Osteoblast (primary cell): ENCODE results near the gene BMPR1B. TPM values are rescaled to one million over a fixed set of nuclear protein-coding genes. Genes with fewer than 3 reads are reported as not detected.

Source experiments
- DNase-seq: peaks from one replicate; pipeline ENCODE4 v3.0.0; 2011; ENCODE audit warnings: low spot score, mixed read lengths; ENCODE audit not compliant: insufficient read length; ENCODE audit errors: missing footprints
- H2AFZ ChIP-seq: 2 replicates; pipeline ENCODE4 v1.6.0; 2011; ENCODE audit warnings: mild to moderate bottlenecking, low read length
- H3K27ac ChIP-seq: 2 replicates; pipeline ENCODE4 v1.5.1; 2011; ENCODE audit warnings: mild to moderate bottlenecking, low read depth, low read length, moderate library complexity
- H3K27me3 ChIP-seq: 2 replicates; pipeline ENCODE4 v1.6.0; 2012; ENCODE audit warnings: mild to moderate bottlenecking, control low read depth, inconsistent platforms, low read length, moderate library complexity; ENCODE audit not compliant: insufficient read depth
- H3K36me3 ChIP-seq: 2 replicates; pipeline ENCODE4 v1.5.1; 2011; ENCODE audit warnings: mild to moderate bottlenecking, low read length, control low read depth, moderate library complexity; ENCODE audit not compliant: insufficient read depth
- H3K4me1 ChIP-seq: 2 replicates; pipeline ENCODE4 v1.5.1; 2011; ENCODE audit warnings: mild to moderate bottlenecking, low read length, control low read depth, moderate library complexity; ENCODE audit not compliant: insufficient read depth
- H3K4me2 ChIP-seq: 2 replicates; pipeline ENCODE4 v1.6.0; 2011; ENCODE audit warnings: mild to moderate bottlenecking, low read length; ENCODE audit not compliant: insufficient read depth
- H3K4me3 ChIP-seq: fragments of 200-600 bp; sonication (generic); 3 replicates; pipeline ENCODE4 v1.5.1; 2012; ENCODE audit warnings: mild to moderate bottlenecking, low read length, inconsistent platforms; ENCODE audit not compliant: insufficient read depth
- H3K79me2 ChIP-seq: 2 replicates; pipeline ENCODE4 v1.6.0; 2012; ENCODE audit warnings: mild to moderate bottlenecking, low read length, control low read depth, inconsistent platforms; ENCODE audit not compliant: insufficient read depth
- H3K9me3 ChIP-seq: 2 replicates; pipeline ENCODE4 v1.5.1; 2011; ENCODE audit warnings: low read depth, low read length, control low read depth
- H4K20me1 ChIP-seq: 2 replicates; pipeline ENCODE4 v1.6.0; 2012; ENCODE audit warnings: mild to moderate bottlenecking, low read length, control low read depth; ENCODE audit not compliant: insufficient read depth
- CTCF ChIP-seq: IDR thresholded peaks from 2 replicates; pipeline ENCODE4 v1.5.1; 2011; ENCODE audit warnings: mild to moderate bottlenecking, low read depth, low read length, moderate library complexity; ENCODE audit errors: extremely low read depth
- total RNA-seq: library from RNA; depleted of rRNA; stranded (reverse); fragments of >200 nt; gene quantifications from 2 replicates; pipeline ENCODE4 v1.2.3, GENCODE V29; 2012

Gene BMPR1B
- total RNA-seq, 1 donor, result 2.5 TPM

- no peaks in the 10 kb centered on the region for H3K36me3 ChIP-seq
- H3K4me2 ChIP-seq, result no peak overlapping the region
- no peak for DNase-seq
- H3K79me2 ChIP-seq, result no peaks in the 10 kb centered on the region
- H3K4me1 ChIP-seq, result no peaks in the 10 kb centered on the region
- H2AFZ ChIP-seq, result no peak overlapping the region
- no peak for TF ChIP-seq CTCF
- H4K20me1 ChIP-seq, result no peaks in the 10 kb centered on the region
- H3K4me3 ChIP-seq, result no peak overlapping the region
- no peaks in the 10 kb centered on the region for H3K27me3 ChIP-seq
- H3K27ac ChIP-seq, result no peak overlapping the region
- no peaks in the 10 kb centered on the region for H3K9me3 ChIP-seq
These were observed 335.0 kb downstream of the BMPR1B start for GRCh38 chr4:95092766-95093165.

- Histone ChIP-seq H3K4me1 (no peaks in the 10 kb centered on the region), H3K27ac (no peak overlapping the region), H3K79me2 (no peaks in the 10 kb centered on the region), H4K20me1 (no peaks in the 10 kb centered on the region), H3K9me3 (no peaks in the 10 kb centered on the region), H3K27me3 (no peaks in the 10 kb centered on the region), H3K4me2 (no peak overlapping the region), H2AFZ (no peak overlapping the region), H3K36me3 (no peaks in the 10 kb centered on the region), H3K4me3 (no peak overlapping the region)
- TF ChIP-seq CTCF, result no peak
- no peak for DNase-seq
These were observed 335.7 kb downstream of the BMPR1B start for GRCh38 chr4:95093460-95093859.

GRCh38 chr4:95093936-95094929 is 336.5 kb downstream of the BMPR1B start:
- H3K79me2 ChIP-seq, result no peaks in the 10 kb centered on the region
- TF ChIP-seq CTCF, result no peak
- H3K9me3 ChIP-seq, result no peaks in the 10 kb centered on the region
- no peak for DNase-seq
- H3K4me2 ChIP-seq, result no peak overlapping the region
- H3K4me3 ChIP-seq, result no peak overlapping the region
- H2AFZ ChIP-seq, result peak overlapping the region; percentile 8
- H3K27ac ChIP-seq, result no peak overlapping the region
- H3K4me1 ChIP-seq, result no peaks in the 10 kb centered on the region
- no peaks in the 10 kb centered on the region for H3K36me3 ChIP-seq
- no peaks in the 10 kb centered on the region for H3K27me3 ChIP-seq
- no peaks in the 10 kb centered on the region for H4K20me1 ChIP-seq

- Histone ChIP-seq H4K20me1 (no peaks in the 10 kb centered on the region), H3K36me3 (no peaks in the 10 kb centered on the region), H3K4me1 (no peaks in the 10 kb centered on the region), H3K27ac (no peak overlapping the region), H3K4me3 (no peak overlapping the region), H3K27me3 (no peaks in the 10 kb centered on the region), H3K9me3 (no peaks in the 10 kb centered on the region), H2AFZ (no peak overlapping the region), H3K4me2 (no peak overlapping the region), H3K79me2 (no peaks in the 10 kb centered on the region)
- peak; percentile 69 for TF ChIP-seq CTCF
- peak; percentile 32 for DNase-seq
These were observed 337.7 kb downstream of the BMPR1B start for GRCh38 chr4:95095348-95095974.
